DMS 273 (cell line): Measurements from ENCODE around the gene CHAT.

ENCODE experiments used
- DNase-seq: peaks from one replicate; lab custom pipeline; 2025; ENCODE audit not compliant: unreplicated experiment; lab: John Stamatoyannopoulos, UW

The CHAT gene

GRCh38 chr10:49613882-49614241, at the start of gene CHAT:
Gene CHAT (plus strand): TSS chr10:49614037. CDS start chr10:49614190, 153 bp downstream.
- no peak for DNase-seq

DNA sequence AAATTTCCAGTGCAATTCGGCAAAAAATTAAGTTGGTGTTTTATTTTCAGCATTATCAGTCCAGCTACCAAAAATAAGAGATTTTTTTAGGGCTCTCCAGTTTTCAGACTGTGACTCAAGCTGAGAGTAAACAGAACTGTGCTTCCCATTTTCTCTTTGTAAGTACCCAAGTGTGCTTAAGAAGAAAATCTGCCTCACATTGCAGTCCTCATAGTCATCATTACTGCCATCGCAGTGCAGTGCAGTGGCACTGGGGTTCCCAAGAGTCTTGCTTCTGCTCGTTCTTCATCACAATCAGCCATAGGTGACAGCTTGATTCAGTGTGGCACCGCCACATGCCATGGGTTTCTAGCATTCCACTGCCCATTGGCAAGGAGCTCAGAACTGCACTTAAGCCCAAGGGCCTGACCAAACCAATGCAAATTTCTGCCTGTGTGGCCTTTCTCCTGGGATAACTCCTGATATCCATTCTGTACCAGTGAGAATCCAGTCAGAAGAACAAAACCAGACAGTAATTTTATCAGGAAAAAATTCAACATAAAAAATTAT, 49.3 kb upstream of the CHAT start:
- no peak for DNase-seq

GRCh38 chr10:49567810-49568209, 46.0 kb upstream of the CHAT start:
- no peak for DNase-seq

DNA sequence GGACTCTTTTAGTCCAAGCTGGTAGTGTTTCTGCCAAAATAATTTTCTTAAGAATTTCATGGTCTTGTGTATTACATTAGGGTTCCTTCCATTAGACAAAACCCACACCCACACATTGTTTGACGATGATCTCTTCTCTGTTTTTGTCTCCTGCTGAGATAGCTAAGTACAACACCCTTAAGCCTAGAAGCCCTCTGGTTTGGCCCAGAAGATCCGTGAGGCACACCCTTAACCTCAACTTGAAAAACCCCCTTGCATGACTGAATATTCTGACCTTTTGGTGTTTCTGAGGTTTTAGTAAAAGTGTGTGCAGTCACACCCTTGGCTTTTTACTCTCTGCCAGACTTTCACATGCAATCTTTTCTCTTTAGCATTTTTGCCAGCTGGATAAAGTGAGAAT, 45.6 kb upstream of the CHAT start:
- DNase-seq: no peak

- DNase-seq: no peak
Measured at GRCh38 chr10:49569031-49569631, 44.7 kb upstream of the CHAT start.

GRCh38 chr10:49571388-49571787, 42.4 kb upstream of the CHAT start:
- no peak for DNase-seq

GRCh38 chr10:49572594-49573114, 41.2 kb upstream of the CHAT start:
- peak; percentile 86 for DNase-seq

- no peak for DNase-seq
Measured at GRCh38 chr10:49575489-49576072, 38.3 kb upstream of the CHAT start.

- DNase-seq: no peak
Measured at GRCh38 chr10:49577182-49577925, 36.5 kb upstream of the CHAT start.

GRCh38 chr10:49578392-49578791, 35.4 kb upstream of the CHAT start:
- DNase-seq: no peak

- no peak for DNase-seq
Measured at GRCh38 chr10:49579621-49580020, 34.2 kb upstream of the CHAT start.

GRCh38 chr10:49585387-49585786, 28.4 kb upstream of the CHAT start:
- no peak for DNase-seq

DNA sequence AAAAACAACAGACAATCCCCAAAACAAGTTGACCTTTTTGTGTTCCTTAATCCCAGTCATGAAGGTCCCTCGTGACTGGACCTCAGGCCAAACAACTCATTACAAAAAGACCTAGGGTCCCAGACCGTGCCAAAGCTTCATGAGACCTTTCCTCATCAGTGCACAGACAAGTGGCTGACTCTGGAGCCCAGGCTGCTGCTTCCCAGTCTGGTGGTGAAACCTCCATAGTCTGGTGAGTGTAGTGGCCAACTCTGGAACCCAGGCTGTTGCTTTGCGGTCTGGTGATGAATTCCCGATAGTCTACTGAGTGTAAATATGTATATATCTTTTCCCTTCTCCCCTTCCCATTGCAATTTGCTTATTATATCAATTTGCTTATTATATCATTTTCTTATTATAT, 25.9 kb upstream of the CHAT start:
- DNase-seq: no peak

GRCh38 chr10:49592726-49593563, 20.9 kb upstream of the CHAT start:
- peak; percentile 77 for DNase-seq

DNA sequence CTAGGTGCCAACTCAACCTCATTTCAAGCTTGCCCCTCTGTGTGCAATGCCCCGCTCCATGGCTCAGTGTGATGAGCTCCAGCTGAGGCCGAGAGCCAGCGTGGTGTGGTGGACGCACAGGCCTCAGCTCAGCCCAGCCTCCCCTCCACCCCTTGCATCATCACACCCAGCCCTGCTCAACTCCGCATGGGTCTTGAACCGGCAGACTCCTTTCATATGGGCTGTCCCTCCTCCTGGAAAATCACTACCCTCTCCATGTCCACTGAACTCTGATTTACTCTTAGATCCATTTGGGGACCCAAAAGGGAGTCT, 20.3 kb upstream of the CHAT start:
- no peak for DNase-seq

GRCh38 chr10:49593998-49594397, 19.8 kb upstream of the CHAT start:
- no peak for DNase-seq

DNA sequence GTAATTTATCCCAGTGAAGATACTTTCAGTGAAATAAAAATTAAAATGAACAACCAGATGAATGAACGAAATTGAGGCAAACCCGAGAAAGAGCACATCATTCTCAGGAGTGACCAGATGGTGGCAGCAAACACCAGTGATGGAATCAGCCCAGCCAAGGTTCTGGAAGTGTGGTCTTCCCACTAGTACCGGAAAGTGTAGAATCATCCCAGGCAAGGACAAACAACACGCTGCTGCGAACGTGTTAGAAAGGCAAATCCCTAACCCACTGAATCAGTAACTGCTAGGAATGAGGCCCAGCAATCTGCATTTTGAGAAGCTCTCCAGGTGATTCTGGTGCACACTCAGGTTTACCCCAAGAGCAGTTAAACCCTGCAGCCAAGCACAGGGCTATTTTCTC, 19.2 kb upstream of the CHAT start:
- DNase-seq: peak; percentile 77

DNA sequence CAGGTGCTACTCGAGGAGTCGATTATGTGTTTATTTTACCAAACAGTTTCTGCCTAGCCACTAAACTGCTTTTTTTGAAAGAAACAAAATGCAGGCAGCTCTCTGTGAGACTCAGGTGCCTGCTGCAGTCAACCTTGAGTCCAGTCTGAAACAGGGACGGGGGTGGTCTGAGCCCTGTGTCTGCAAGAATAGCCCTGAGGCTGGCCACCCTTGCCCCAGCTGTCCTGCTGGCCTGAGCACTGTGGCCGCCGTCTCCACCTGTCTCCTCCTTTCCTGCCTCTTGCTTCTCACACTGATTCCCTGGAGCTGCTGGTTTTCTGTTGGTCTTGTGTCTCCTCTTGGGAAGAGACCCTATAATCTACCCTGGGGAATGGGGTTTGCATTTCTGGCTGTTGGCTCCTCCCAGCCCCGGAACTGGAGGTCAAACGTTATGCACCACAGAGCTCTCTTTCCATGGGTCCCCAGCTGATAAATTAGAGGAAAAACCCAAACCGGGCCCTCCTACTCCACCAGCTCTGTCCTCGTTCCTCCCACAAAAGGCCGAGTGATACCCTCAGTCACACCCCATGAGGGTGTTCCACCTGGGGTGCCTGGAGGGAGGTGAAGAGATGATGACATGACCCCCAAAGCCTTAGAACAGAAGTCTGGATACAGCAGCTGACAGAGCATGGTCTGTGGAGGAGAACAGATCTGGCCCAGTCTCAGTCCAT, 18.7 kb upstream of the CHAT start:
- no peak for DNase-seq

DNA sequence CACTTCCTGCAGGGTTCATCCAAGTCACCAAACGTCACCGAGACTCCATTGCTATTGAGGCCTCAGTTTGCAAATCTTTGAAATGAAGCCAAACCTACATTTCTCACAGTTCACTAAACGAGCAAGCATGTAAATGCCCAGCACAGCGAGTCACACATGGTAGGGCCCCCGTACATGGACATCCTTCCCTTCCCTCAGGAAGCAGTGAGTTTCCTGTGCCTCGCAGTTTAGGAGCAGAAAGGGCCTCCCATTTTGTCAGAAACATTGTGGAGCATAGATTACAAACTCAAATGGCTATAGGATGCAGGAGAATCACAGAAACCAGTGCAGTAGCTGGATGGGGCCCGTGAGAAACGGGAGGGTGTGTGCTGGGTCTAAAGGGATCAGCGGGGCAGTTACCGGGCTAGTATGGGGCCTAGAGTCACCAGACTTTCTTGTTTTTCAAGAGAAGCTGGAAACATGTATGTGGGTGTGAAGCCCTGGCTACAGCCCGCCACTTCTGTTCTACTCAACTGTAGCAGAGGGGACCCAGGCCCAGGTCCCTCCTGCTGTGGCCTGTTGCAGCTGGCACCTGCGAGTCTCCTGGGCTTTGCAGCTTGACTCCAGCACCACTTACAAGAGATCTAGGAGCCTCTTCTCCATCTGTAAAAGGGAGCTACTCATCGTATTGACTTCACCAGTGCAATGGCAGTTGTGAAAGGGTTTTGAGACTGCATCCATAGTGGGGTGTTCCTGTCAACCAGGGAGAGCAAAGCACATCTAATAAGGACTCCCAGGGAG, 17.9 kb upstream of the CHAT start:
- no peak for DNase-seq

DNA sequence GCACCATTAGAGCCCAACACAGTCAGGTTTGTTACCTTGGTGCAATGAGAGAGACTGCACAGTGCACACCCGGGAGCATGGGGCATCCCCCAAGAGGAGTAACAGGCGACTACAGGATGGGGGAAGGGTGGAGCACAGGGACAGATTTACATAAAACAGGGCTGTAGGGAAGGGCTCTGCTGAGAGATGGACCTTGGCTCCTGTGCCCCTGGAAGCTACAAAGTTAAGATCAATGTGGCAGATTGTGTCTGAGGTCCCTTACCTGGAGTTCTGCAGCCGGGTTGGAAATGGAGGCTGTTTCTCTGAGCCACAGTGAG, 17.4 kb upstream of the CHAT start:
- DNase-seq: no peak
